ENCODE results near the gene POU2F1.

DNA sequence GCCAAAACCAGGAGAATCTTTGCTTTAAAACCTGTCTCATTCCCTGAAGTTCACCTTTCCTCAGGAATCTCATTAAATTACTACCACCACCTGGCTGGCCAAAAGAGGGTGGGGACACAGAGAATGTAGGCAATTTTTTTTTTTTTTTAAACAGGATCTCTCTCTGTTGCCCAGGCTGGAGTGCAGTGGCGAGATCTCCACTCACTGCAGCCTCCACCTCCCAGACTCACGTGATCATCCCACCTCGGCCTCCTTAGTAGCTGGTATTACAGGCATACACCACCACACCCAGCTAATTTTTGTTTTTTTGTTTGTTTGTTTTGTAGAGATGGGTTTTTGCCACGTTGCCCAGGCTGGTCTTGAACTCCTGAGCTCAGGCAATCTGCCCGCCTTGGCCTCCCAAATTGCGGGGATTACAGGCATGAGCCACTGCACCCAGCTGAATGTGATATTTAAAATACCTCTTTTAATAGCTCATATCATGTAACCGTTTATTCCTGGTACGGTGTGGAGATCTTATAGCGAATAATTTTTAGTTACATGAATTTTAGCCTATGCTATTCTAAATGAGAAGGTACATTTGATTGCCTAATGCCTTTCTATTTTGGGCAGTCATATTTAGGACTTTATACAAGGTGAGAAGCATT, 84.5 kb downstream of the POU2F1 start:
- no peak for TF ChIP-seq POLR2AphosphoS5 (IDR thresholded peaks at IDR 0.05)
- no peak for TF ChIP-seq EP300 (IDR thresholded peaks at IDR 0.05)
- TF ChIP-seq, protein P1, sequence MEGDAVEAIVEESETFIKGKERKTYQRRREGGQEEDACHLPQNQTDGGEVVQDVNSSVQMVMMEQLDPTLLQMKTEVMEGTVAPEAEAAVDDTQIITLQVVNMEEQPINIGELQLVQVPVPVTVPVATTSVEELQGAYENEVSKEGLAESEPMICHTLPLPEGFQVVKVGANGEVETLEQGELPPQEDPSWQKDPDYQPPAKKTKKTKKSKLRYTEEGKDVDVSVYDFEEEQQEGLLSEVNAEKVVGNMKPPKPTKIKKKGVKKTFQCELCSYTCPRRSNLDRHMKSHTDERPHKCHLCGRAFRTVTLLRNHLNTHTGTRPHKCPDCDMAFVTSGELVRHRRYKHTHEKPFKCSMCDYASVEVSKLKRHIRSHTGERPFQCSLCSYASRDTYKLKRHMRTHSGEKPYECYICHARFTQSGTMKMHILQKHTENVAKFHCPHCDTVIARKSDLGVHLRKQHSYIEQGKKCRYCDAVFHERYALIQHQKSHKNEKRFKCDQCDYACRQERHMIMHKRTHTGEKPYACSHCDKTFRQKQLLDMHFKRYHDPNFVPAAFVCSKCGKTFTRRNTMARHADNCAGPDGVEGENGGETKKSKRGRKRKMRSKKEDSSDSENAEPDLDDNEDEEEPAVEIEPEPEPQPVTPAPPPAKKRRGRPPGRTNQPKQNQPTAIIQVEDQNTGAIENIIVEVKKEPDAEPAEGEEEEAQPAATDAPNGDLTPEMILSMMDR (IDR thresholded peaks at IDR 0.05), result no peak

Data from suprapubic skin (tissue), 4 donors.